GM12892 (cell line): ENCODE measurements around the gene RASSF8.

Experiments
- POLR2A ChIP-seq: IDR thresholded peaks from 2 replicates; pipeline ENCODE4 v1.6.1; 2011; ENCODE audit warnings: low read depth, low read length, control low read depth
- POLR2AphosphoS5 ChIP-seq: IDR thresholded peaks from 2 replicates; pipeline ENCODE4 v1.6.1; 2011; ENCODE audit warnings: low read depth, low read length, control low read depth

DNA sequence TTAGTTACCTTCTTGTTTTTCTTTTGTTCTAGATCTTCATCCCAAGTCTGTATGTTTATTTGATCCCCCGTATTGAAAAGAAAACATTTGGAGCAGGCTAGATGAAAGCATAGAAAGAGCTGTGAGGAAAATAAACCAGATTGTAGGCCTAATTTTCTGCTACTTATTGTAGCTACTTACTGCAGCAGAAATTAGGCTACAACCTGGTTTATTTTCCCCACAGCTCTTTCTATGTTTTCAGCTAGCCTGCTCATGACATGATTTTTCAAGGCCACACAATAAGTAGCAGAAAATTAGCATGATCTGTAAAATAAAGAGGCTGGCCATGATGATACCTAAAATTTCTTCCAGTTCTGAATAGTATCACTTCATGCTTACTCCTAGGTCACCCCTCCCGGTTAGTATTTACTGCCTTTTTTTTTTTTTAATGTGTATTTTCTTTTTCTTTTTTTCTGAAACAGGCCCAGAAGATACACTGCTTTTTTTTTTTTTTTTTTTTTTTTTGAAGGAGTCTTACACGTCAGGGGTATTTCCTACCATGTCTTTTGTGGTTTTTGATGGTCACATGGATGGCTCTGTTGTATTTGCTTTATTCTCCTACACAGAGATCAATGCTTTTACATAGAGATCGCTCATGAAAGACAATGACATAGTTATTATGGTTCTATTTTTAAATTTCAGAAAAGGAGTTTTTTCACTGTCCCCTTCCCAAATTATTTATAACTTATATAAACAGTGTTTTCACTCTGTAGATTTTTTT, 134.0 kb downstream of the RASSF8 start:
- TF ChIP-seq POLR2AphosphoS5 (no peak), POLR2A (no peak)
